Measurements from ENCODE around the gene ALPG.
"Not testable (repeated sequence)": the region's sequence is repeated elsewhere in the genome, so short reads cannot be mapped to it uniquely, and the experiment has no call there.

The ALPG gene

DNA sequence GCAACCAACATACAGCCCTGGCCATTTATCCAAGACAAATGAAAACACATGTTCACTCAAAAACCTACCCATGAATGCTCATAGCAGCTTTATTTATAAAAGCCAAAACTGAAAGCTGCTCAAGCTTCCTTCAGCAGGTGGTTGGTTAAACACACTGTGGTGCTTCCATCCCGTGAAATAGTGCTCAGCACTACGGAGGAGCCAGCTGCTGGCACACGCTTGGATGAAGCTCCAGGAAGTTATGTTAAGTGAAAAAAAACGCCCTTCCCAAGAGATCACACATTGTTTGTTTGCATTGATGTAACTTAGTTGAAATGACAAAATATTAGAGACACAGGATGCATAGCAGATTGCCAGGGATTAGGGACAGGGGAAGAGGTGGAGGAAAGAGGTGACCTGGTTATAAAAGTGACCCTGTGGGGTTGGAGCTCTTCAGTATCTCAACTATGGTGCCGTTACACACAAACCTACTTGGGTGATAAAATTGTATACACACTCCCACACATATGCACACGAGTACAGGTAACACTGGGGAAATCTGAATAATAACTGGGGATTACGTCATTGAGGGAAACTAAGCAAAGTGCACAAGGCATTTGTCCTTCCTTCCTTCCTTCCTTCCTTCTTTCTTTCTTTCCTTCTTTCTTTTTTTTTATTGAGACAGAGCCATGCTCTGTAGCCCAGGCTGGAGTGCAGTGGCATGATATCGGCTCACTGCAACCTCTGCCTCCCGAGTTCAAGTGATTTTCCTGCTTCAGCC, 6.2 kb upstream of the ALPG start:
- Histone ChIP-seq H3K9me3 (ENCODE audit: control insufficient read depth in 2 of 2, low read length in 2 of 2) (no peaks in the 10 kb centered on the region), H3K27ac (ENCODE audit: low read length) (no peak overlapping the region), H3K36me3 (ENCODE audit: control insufficient read depth in 2 of 2, insufficient read depth in 2 of 2, low read length in 2 of 2) (no peaks in the 10 kb centered on the region), H3K27me3 (ENCODE audit: control insufficient read depth in 1 of 2, insufficient read depth in 2 of 2, low read length in 2 of 2) (peaks cover 7 to 9% of the 10 kb centered on the region in 2 donors), H3K9ac (ENCODE audit: low read length in 2 of 2) (no peak overlapping the region), H3K4me3 (ENCODE audit: low read length in 2 of 2) (no peak overlapping the region), H3K4me1 (ENCODE audit: control insufficient read depth, insufficient read depth, low read length) (no peaks in the 10 kb centered on the region)

- Histone ChIP-seq H3K36me3 (ENCODE audit: control insufficient read depth in 2 of 2, insufficient read depth in 2 of 2, low read length in 2 of 2) (no peaks in the 10 kb centered on the region), H3K4me1 (ENCODE audit: control insufficient read depth, insufficient read depth, low read length) (no peaks in the 10 kb centered on the region), H3K27me3 (ENCODE audit: control insufficient read depth in 1 of 2, insufficient read depth in 2 of 2, low read length in 2 of 2) (peaks cover 7 to 9% of the 10 kb centered on the region in 2 donors), H3K9ac (ENCODE audit: low read length in 2 of 2) (no peak overlapping the region), H3K27ac (ENCODE audit: low read length) (no peak overlapping the region), H3K9me3 (ENCODE audit: control insufficient read depth in 2 of 2, low read length in 2 of 2) (no peaks in the 10 kb centered on the region), H3K4me3 (ENCODE audit: low read length in 2 of 2) (no peak overlapping the region)
These were observed 4.1 kb upstream of the ALPG start for GRCh38 chr2:232402518-232402917.

DNA sequence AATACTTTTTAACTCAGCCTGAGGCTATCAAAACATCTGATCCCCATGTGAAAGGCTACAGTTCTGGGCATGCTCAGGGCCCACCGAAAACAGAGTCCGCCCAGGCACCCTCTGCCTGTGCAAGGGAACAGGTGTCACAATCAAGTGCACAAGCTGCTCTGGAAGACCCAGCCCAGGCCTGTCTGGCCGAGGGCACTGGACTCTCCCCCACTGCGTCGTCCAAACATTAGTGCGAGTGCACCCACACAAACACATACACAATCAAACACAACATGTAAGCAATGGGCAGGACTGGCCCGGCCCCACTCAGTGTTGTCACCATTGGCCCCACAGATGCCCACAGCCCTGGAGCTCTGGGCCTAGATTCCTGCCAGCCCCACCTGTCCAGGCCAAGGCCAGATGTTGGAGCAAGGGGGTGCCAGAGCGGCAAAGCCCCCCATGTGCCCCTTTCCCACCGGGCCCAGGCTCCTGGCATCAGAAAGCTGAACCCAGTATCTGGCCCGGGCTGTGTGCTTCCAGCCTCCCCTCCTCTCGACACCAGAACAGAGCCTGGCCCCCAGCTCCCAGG, 617 bp upstream of the ALPG start:
- Histone ChIP-seq H3K27me3 (ENCODE audit: control insufficient read depth in 1 of 2, insufficient read depth in 2 of 2, low read length in 2 of 2) (peaks cover 3 to 7% of the 10 kb centered on the region in 2 donors), H3K4me3 (ENCODE audit: low read length in 2 of 2) (no peak overlapping the region), H3K36me3 (ENCODE audit: control insufficient read depth in 2 of 2, insufficient read depth in 2 of 2, low read length in 2 of 2) (no peaks in the 10 kb centered on the region), H3K4me1 (ENCODE audit: control insufficient read depth, insufficient read depth, low read length) (no peaks in the 10 kb centered on the region), H3K9me3 (ENCODE audit: control insufficient read depth in 2 of 2, low read length in 2 of 2) (no peaks in the 10 kb centered on the region), H3K27ac (ENCODE audit: low read length) (no peak overlapping the region), H3K9ac (ENCODE audit: low read length in 2 of 2) (no peak overlapping the region)

- not testable (repeated sequence) for H3K4me3 ChIP-seq (ENCODE audit: low read length in 2 of 2); H3K9me3 ChIP-seq (ENCODE audit: control insufficient read depth in 2 of 2, low read length in 2 of 2); H3K4me1 ChIP-seq (ENCODE audit: control insufficient read depth, insufficient read depth, low read length); H3K27ac ChIP-seq (ENCODE audit: low read length); H3K36me3 ChIP-seq (ENCODE audit: control insufficient read depth in 2 of 2, insufficient read depth in 2 of 2, low read length in 2 of 2); H3K9ac ChIP-seq (ENCODE audit: low read length in 2 of 2); H3K27me3 ChIP-seq (ENCODE audit: control insufficient read depth in 1 of 2, insufficient read depth in 2 of 2, low read length in 2 of 2)
These were observed 945 bp downstream of the ALPG start for GRCh38 chr2:232407428-232408150.

GRCh38 chr2:232408269-232408668, 1.6 kb downstream of the ALPG start:
- H3K9me3 ChIP-seq (ENCODE audit: control insufficient read depth in 2 of 2, low read length in 2 of 2); H3K9ac ChIP-seq (ENCODE audit: low read length in 2 of 2); H3K27ac ChIP-seq (ENCODE audit: low read length); H3K4me3 ChIP-seq (ENCODE audit: low read length in 2 of 2); H3K4me1 ChIP-seq (ENCODE audit: control insufficient read depth, insufficient read depth, low read length); H3K27me3 ChIP-seq (ENCODE audit: control insufficient read depth in 1 of 2, insufficient read depth in 2 of 2, low read length in 2 of 2); H3K36me3 ChIP-seq (ENCODE audit: control insufficient read depth in 2 of 2, insufficient read depth in 2 of 2, low read length in 2 of 2): not testable (repeated sequence)

- H3K4me1 ChIP-seq (ENCODE audit: control insufficient read depth, insufficient read depth, low read length); H3K27ac ChIP-seq (ENCODE audit: low read length); H3K36me3 ChIP-seq (ENCODE audit: control insufficient read depth in 2 of 2, insufficient read depth in 2 of 2, low read length in 2 of 2); H3K4me3 ChIP-seq (ENCODE audit: low read length in 2 of 2); H3K27me3 ChIP-seq (ENCODE audit: control insufficient read depth in 1 of 2, insufficient read depth in 2 of 2, low read length in 2 of 2); H3K9me3 ChIP-seq (ENCODE audit: control insufficient read depth in 2 of 2, low read length in 2 of 2); H3K9ac ChIP-seq (ENCODE audit: low read length in 2 of 2): not testable (repeated sequence)
These were observed 3.0 kb downstream of the ALPG start for GRCh38 chr2:232409617-232410016.

GRCh38 chr2:232410238-232410900, 3.7 kb downstream of the ALPG start:
- Histone ChIP-seq H3K36me3 (ENCODE audit: control insufficient read depth in 2 of 2, insufficient read depth in 2 of 2, low read length in 2 of 2) (no peaks in the 10 kb centered on the region), H3K9ac (ENCODE audit: low read length in 2 of 2) (no peak overlapping the region), H3K27ac (ENCODE audit: low read length) (no peak overlapping the region), H3K27me3 (ENCODE audit: control insufficient read depth in 1 of 2, insufficient read depth in 2 of 2, low read length in 2 of 2) (peaks cover 7 to 10% of the 10 kb centered on the region in 2 donors), H3K4me1 (ENCODE audit: control insufficient read depth, insufficient read depth, low read length) (no peaks in the 10 kb centered on the region), H3K4me3 (ENCODE audit: low read length in 2 of 2) (no peak overlapping the region), H3K9me3 (ENCODE audit: control insufficient read depth in 2 of 2, low read length in 2 of 2) (no peaks in the 10 kb centered on the region)

- Histone ChIP-seq H3K27me3 (ENCODE audit: control insufficient read depth in 1 of 2, insufficient read depth in 2 of 2, low read length in 2 of 2) (peaks cover 19 to 21% of the 10 kb centered on the region in 2 donors), H3K9me3 (ENCODE audit: control insufficient read depth in 2 of 2, low read length in 2 of 2) (no peaks in the 10 kb centered on the region)
These were observed 5.4 kb downstream of the ALPG start for GRCh38 chr2:232411901-232412629.

GRCh38 chr2:232412986-232413385, 6.3 kb downstream of the ALPG start:
- no peaks in the 10 kb centered on the region for H3K36me3 ChIP-seq (ENCODE audit: control insufficient read depth in 2 of 2, insufficient read depth in 2 of 2, low read length in 2 of 2)
- no peak overlapping the region for H3K9ac ChIP-seq (ENCODE audit: low read length in 2 of 2)
- H3K4me3 ChIP-seq (ENCODE audit: low read length in 2 of 2), result no peak overlapping the region
- H3K4me1 ChIP-seq (ENCODE audit: control insufficient read depth, insufficient read depth, low read length), result no peaks in the 10 kb centered on the region
- H3K27ac ChIP-seq (ENCODE audit: low read length), result no peak overlapping the region
- H3K9me3 ChIP-seq (ENCODE audit: control insufficient read depth in 2 of 2, low read length in 2 of 2), result no peaks in the 10 kb centered on the region
- H3K27me3 ChIP-seq (ENCODE audit: control insufficient read depth in 1 of 2, insufficient read depth in 2 of 2, low read length in 2 of 2), result peaks cover 25 to 26% of the 10 kb centered on the region in 2 donors

More at GRCh38 chr2:232411901-232412629, 5.4 kb downstream of the ALPG start:
- Histone ChIP-seq H3K4me3 (ENCODE audit: low read length in 2 of 2) (no peak overlapping the region), H3K9ac (ENCODE audit: low read length in 2 of 2) (no peak overlapping the region), H3K4me1 (ENCODE audit: control insufficient read depth, insufficient read depth, low read length) (no peaks in the 10 kb centered on the region), H3K36me3 (ENCODE audit: control insufficient read depth in 2 of 2, insufficient read depth in 2 of 2, low read length in 2 of 2) (no peaks in the 10 kb centered on the region), H3K27ac (ENCODE audit: low read length) (no peak overlapping the region)

DNA sequence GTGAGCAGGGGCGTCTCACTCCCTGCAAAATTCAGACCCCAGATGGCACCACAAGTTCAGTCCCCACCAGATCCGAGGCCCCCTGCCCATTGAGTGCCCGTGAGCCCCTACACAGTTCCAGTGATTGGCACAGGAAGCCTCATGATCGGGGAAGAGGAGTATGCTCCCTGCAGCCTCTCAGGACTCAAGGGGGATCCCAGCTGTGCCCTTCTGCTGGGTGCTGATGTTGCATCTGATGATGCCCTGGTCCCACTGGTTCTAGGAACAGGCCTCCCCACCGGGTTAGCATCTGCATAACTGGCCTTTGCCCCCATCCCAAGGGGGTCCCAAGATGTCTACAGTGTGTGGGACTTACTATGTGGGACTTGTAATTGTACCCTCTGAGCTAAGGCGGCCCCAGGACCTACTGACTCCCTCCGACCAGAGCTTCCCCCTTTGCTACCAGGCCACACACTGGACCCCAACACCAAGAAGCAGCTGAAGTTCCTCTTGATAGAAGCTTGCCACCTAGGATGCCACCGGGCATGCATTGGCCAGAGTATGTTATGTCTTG, 8.6 kb downstream of the ALPG start:
- Histone ChIP-seq H3K4me1 (ENCODE audit: control insufficient read depth, insufficient read depth, low read length) (peaks cover 7% of the 10 kb centered on the region), H3K27me3 (ENCODE audit: control insufficient read depth in 1 of 2, insufficient read depth in 2 of 2, low read length in 2 of 2) (peaks cover 40 to 47% of the 10 kb centered on the region in 2 donors), H3K9me3 (ENCODE audit: control insufficient read depth in 2 of 2, low read length in 2 of 2) (no peaks in the 10 kb centered on the region), H3K9ac (ENCODE audit: low read length in 2 of 2) (no peak overlapping the region), H3K27ac (ENCODE audit: low read length) (no peak overlapping the region), H3K36me3 (ENCODE audit: control insufficient read depth in 2 of 2, insufficient read depth in 2 of 2, low read length in 2 of 2) (no peaks in the 10 kb centered on the region), H3K4me3 (ENCODE audit: low read length in 2 of 2) (no peak overlapping the region)

Measured in stomach smooth muscle (tissue), 2 donors.